ENCODE data around the gene SLIRP.
"Not testable (repeated sequence)": the region's sequence is repeated elsewhere in the genome, so short reads cannot be mapped to it uniquely, and the experiment has no call there.

SLIRP gene

GRCh38 chr14:77707724-77708408, at the start of gene SLIRP, which contains the start of gene ALKBH1:
SLIRP (plus strand) TSS chr14:77708103; CDS start chr14:77708112, 9 bp downstream.
ALKBH1 (minus strand) TSS chr14:77708023; CDS start chr14:77708004, 19 bp downstream.
- DNase-seq, result peak; percentile 82

DNA sequence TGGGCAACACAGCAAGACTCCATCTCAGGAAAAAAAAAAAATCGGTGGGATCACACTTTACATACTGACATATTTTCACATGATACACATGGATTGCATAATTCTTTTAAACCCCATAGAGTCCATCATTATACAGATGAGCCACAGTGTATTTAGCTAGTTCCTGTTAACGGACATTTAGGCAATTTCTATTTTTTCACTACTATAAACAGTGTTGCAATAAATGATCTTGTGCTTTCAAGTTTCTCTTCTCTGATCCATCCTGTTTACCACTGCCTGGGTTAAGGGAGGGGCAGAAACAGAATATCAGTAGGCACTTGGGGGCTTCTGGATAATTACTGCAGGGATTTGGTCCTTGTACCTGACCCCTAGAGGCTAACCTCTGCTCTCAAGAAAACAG, 48.1 kb upstream of the SLIRP start:
- no peak for DNase-seq

DNA sequence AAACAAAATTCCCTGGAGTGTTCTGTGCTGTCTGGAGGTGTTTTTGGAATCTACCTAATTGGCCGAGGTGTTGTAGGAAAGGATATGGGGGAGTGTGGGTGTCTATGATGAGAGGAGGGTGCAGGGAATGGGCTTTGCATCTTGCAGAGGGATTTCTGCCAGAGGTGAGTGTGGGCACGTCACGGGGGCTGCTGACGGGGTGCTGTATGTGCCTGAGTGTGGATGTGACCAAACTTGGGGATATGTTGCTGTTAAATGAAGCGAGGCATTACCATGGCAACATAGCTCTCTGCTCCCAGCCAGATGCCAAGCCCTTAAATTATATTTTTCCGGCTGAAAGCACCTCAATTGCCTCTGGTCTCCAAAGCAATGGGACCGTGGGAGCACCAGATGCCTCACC, 47.1 kb upstream of the SLIRP start:
- DNase-seq, result no peak

GRCh38 chr14:77661562-77661961, 46.3 kb upstream of the SLIRP start:
- DNase-seq, result not testable (repeated sequence)

DNA sequence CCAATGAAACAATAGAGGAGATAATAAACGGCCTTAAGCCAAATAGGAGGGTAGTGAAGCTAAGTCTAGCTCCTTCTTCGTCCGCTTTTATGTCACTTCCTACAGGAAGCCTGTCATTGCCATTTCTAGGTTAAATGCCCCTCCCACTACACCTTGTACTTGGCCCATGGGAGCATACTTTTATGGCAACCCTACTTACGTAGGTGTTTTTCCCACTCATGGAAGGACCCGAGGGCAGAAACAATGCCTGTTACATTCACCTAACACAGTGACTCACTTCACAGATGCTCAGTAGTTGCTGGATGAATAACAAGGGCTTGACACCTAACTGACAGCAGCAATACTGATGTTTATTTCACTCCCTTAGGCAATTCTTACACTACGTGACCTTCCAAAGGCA, 44.6 kb upstream of the SLIRP start:
- DNase-seq, result no peak

DNA sequence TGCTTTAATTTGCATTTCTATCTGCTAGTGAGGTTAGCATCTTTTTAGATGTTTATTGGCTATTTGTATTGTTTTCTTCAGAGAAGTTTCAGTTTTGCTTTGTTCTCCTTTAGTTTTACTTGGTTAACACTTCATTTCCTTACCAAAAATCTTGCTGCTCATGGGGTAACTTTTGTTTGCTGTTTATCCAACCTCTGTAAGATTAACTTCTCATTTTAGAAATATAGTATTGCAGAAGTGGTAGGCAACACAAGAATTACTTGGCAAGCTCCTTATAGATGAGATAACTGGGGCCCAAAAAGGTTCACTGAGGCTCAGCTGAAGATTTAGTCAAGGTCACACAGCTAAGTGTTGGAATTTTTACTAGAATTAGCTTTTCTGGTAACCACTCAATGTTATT, 40.6 kb upstream of the SLIRP start:
- DNase-seq, result no peak

GRCh38 chr14:77673193-77673592, 34.7 kb upstream of the SLIRP start:
- no peak for DNase-seq

DNA sequence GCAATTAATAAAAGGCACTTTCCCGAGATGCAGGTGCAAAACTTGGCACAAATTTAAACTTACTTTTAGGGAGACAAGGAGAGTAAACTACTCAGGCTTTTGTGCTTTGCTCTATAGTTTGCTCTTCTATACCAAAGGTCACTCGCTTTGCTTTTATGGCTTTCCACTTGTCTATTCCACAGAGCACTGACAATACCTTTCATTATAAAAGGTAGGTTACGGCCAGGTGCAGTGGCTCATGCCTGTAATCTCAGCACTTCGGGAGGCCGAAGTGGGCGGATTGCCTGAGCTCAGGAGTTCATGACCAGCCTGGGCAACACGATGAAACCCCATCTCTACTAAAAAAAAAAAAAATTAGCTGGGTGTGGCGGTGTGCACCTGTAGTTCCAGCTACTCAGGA, 33.0 kb upstream of the SLIRP start:
- DNase-seq, result no peak

DNA sequence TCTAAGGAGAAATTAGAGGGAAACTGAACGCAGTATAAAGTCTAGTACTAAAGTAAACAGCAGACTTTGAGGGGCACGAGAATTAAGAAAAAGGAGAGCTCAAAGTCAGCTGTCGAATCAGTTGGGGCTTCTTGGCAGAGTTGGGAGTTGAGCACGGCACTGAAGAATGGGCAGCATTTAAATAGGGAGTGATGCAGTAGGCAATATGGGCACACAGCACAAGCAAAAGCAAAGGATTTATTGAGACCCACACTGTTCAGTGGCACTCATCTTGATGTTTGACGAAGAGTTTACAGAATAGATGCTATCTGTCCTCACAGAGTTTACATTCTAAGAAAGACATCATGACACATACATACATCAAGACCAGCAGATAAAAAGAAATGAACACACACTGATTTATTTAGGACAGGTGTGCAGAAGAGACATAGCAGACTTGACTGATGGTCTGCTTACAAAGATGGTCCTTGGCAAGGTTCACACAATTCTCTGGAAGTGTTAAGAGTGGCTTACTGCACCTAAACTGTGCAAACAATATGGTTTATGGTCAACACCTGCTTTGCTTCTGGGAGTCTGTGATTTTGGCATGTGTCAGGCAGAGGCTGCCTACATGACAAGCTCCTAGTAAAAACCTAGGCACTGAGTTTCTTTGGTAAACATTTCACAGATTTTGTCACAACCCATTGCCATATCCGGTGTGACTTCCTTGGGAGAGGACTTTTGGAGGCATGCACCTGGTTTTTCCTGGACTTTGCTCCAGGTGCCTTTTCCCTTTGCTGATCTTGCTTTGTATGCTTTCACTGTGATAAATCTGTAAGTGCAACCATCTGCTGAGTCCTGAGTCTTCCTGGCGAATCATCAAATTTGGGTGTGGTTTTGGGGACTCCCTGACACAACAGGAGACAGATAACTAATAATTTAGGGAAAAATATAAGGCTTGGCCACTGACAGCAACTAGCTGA, 26.4 kb upstream of the SLIRP start:
- no peak for DNase-seq

DNA sequence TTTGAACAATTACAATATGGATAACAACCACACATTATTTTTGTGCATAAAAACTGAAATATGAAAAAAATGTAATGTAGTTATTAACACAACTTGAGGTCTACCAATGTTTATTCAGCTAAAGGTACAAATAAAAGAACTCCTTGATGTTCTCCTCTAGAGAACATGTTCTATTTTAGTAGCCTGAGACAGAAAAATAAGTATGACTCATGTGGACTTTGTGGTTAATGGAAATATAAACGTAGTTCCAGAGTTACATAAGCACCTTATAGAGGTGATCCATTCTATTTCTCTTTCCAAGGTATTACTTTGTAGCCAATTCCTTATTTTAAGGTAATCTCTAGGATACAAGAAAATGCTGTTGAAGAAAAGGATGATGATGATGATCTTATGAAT, 25.7 kb upstream of the SLIRP start:
- DNase-seq, result no peak

DNA sequence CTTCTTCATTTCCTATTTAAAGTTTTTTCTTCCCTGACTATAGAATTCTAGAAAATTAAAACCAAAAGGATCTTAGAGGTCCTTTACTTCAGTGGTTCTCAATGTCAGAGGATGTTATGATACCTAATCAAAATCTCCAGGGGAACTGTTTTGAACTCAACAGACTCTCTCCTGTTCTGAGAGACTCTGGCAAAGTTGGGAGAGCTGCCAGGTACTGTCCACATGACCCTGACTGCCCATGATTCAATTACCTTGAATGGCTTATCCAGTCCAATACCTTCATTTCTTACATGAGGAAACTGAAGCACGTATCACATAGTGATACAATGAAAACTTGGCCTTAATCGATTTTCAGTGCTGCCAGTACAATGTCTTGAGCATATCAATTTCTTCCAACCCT, 16.6 kb upstream of the SLIRP start:
- DNase-seq, result no peak

DNA sequence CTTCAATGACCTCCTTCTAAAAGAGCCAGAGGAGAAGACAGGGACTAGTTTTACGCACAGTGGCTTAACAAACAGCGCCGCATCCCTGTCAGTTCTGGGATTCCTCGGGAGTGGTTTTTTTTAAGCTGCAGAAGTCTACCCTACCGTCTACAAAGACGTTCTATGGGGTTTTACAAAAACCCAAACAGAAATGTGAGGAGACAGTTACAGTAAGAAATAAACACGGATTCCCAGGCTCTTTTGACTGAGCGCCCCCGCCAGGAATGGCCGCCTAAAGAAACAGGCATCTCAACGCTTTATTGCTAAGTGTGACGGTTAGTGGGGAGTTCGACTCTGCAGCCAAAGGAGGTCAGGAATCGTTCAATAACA, 564 bp upstream of the SLIRP start:
- no peak for DNase-seq

- DNase-seq, result no peak
Measured at GRCh38 chr14:77708749-77709148, 846 bp downstream of the SLIRP start.

GRCh38 chr14:77709412-77709811, 1.5 kb downstream of the SLIRP start:
- DNase-seq, result no peak

DNA sequence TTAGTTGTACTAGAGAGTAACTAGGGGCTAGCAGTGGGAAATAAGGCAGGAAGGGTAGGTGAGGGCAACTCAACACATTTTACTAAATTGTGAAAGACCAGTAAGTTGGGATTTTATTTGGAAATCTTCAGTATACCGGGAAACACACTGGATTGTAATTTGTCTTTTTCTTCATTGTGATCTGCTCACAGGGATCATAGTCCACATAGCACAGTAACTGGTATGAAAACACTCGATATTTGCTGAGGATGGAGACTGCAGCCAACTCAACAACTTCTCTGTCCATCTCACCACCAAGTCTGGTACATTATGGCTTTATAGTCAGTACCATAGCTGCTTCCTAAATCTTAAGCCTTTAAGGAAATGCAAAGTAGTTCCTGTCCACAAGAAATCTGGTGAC, 2.5 kb downstream of the SLIRP start:
- DNase-seq, result no peak

- no peak for DNase-seq
Measured at GRCh38 chr14:77714926-77715325, 7.0 kb downstream of the SLIRP start.

GRCh38 chr14:77717608-77718305, 9.9 kb downstream of the SLIRP start:
- DNase-seq, result no peak

GRCh38 chr14:77721437-77721836, 13.5 kb downstream of the SLIRP start:
- DNase-seq, result no peak

DNA sequence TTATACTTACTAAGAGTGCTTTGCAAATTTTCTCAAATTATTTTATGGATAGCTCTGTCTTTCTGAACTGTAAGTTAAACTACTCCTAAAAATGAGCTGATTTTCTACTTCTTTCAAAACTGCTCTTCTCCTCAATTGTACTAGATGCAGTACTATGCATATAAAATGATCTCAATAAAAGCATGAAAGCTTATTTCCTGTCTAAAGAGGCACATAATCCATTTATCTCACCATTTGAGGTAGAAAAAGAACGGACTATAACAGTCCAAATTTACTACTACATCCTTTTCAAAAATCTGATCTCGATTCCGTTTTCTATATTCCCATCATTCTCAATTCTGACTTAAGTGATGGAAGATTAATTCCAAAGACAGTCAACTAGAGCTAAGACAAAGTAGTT, 14.4 kb downstream of the SLIRP start:
- DNase-seq, result no peak

- DNase-seq, result no peak
Measured at GRCh38 chr14:77730976-77731497, 23.1 kb downstream of the SLIRP start.

DNA sequence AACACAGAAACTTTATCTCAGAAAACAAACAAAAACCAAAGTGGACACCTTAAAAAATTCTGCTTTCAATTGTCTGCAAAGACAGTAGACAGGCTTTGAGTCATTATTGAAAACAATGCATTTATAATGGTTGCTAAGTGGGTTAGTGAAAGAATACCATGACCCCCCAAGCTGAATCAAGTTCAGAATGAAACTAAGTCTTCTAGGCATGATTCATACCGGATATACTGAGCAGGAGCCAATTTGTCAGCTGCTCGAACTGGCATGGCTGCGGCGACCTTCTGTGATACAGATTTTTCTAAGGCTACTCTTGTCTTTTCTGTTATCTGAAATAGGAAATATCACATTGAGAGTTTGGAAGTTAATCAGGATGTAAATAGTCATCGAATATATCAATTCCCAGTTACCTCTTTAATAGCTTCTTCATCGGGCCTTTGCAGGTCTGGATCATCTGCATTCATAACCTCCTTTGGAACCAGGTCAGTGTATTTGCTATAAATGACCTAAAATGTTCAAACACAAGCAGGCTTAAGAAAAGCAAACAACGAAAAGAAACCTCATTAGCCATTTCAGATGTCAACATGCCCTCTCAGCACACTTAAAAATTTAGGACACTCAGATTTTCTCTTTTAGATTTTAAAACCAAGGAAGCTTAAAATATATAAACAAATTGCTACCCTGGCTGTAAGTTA, 30.8 kb downstream of the SLIRP start:
- no peak for DNase-seq

GRCh38 chr14:77741438-77741837, 33.5 kb downstream of the SLIRP start:
- no peak for DNase-seq
